Left renal pelvis (tissue), 4 donors: ENCODE results near the gene PABPC3. TPM values are rescaled to one million over a fixed set of nuclear protein-coding genes. Genes with fewer than 3 reads are reported as not detected.

ENCODE experiments used
- polyA plus RNA-seq, 4 donors: library from polyadenylated mRNA; unstranded; fragments of 120-200 nt; gene quantifications; one replicate each; pipeline ENCODE4 v1.2.1, GENCODE V29; 2013; ENCODE audit not compliant: insufficient read length in 4 of 4

PABPC3 gene
- polyA plus RNA-seq, 4 donors, result 0.81 to 1.7 (median 1.1) TPM

Other genes starting within 250 kb of the PABPC3 start
- under 1 TPM; 0.32 to 0.36 (median 0.32) TPM for gene AMER2, start 76.2 kb downstream of the PABPC3 start, polyA plus RNA-seq
- 10 to 100 TPM; 18.1 to 24.4 (median 19.8) TPM for gene MTMR6, start 191.4 kb downstream of the PABPC3 start, polyA plus RNA-seq
- gene NUP58, start 205.5 kb downstream of the PABPC3 start, polyA plus RNA-seq, result 10 to 100 TPM; 43.5 to 60.5 (median 47.0) TPM